Measurements from ENCODE around the gene MRC2.
"Not testable (repeated sequence)": the region's sequence is repeated elsewhere in the genome, so short reads cannot be mapped to it uniquely, and the experiment has no call there.

The MRC2 gene

DNA sequence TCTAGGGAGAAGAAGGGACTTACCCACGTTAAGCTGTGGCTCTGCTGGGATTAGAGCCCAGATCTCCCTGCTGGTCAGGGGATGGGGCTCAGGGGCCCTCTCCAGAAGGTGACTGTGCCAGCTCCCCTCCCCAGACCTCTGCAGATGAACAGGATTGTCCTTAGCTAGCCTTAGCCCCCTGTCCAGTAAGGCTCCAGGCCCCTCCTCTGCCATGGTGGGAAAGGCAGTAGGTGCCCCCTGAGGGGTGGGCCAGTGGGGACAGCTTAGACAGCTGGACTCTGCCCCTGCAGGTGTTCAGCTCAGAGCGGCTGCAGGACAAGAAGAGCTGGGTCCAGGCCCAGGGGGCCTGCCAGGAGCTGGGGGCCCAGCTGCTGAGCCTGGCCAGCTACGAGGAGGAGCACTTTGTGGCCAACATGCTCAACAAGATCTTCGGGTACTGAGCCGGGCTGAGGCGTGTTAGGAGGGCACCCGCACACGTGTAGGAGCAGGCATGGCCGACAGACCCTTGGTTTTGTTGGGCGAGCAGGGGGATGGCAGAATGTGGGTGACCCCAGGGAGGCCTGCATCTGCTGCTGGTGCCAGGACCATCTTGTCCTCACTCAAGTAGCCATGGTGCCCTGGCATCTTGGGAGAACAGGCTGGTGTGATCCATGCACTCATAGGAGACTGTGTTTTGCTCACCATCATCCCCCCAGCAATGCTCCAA, 50.9 kb downstream of the MRC2 start:
- DNase-seq (ENCODE audit: low read depth in 2 of 2) = no peak

DNA sequence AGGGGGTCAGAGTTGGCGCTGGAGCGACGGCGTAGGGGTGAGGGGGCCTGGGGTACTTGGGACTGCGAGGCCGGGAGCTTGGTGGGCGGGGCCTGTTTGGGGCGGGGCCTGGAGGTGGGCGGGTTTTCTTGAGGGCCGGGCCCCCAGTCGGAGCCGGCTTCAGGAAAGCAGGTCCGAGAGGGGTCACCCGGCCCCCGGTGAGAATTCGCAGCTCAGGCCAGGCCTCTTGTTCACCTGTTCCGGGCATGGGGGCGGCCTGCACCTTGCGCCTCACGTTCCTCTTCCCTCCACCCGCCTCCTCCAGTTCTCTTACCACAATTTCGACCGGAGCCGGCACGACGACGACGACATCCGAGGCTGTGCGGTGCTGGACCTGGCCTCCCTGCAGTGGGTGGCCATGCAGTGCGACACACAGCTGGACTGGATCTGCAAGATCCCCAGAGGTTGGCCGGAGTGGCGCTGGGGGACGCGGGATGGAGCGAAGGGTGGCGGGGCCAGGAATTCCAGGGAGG, 52.5 kb downstream of the MRC2 start:
- no peak for DNase-seq (ENCODE audit: low read depth in 2 of 2)

DNA sequence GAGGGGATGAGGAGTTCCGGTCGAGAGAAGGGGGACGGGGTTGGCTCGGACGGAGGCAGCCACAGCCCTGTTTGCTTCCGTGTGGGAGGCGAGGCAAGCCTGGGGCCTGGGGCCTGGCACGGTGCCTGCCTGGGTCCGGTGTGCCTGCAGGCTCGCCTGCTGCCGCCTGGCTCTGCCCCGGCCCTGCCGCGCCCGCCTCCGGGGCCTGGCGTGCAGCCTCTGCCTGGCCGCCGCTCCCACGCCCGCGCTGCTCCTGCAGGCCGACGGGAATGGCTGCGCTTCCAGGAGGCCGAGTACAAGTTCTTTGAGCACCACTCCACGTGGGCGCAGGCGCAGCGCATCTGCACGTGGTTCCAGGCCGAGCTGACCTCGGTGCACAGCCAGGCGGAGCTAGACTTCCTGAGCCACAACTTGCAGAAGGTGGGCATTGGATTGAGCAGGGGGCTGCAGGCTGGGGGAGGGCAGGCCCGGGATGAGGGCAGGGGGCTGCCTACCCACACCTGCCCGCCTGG, 53.1 kb downstream of the MRC2 start:
- no peak for DNase-seq (ENCODE audit: low read depth in 2 of 2)

DNA sequence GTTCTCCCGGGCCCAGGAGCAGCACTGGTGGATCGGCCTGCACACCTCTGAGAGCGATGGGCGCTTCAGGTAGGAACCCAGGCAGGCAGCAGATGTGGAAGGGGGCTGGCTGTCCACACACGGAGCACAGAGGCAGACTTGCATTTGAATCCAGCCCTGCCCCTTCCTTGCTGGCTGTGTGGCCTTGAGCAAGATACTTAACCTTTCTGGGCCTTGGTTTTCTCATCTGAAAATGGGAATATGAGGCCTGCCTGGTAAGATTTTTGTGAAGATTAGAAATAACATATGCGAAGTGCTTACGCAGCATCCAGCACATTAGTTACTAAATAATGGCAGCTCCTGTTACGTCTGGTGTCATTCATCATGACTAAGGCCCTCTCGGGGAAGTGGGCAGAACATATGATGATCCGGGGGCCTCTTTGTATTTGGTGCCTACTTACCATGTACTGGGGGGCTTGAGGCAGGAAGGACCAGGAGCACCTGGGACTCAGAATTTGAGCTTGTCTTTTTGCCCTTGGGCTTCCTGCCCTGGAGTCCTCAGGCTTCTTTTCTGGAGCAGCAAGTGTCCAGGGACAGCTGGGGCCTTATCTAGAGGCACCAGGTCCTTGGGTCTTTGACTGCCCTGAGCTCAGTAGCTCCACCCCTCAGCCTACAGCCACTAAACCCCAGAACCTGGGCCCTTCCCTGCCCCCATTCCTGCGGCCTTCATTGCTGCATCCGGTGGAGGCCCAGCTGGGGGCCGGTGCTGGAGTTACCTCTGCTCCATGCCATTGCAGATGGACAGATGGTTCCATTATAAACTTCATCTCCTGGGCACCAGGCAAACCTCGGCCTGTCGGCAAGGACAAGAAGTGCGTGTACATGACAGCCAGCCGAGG, 53.8 kb downstream of the MRC2 start:
- DNase-seq (ENCODE audit: low read depth in 2 of 2) = no peak

DNA sequence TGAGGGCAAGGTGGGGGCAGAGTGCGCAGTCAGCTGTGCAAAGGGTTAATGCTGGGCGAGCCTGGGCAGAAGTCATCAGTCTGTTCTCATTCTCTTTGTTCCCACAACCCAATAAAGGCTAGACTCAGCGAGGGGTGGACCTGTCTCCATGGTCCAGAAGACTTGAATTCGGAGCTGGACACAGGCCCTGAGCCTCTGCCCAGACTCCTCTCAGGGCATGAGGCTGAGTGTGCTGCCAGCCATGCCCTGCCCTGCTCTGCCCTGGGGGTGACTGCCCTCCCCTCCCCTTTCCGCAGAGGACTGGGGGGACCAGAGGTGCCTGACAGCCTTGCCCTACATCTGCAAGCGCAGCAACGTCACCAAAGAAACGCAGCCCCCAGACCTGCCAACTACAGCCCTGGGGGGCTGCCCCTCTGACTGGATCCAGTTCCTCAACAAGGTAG, 54.5 kb downstream of the MRC2 start:
- DNase-seq (ENCODE audit: low read depth in 2 of 2) = no peak

DNA sequence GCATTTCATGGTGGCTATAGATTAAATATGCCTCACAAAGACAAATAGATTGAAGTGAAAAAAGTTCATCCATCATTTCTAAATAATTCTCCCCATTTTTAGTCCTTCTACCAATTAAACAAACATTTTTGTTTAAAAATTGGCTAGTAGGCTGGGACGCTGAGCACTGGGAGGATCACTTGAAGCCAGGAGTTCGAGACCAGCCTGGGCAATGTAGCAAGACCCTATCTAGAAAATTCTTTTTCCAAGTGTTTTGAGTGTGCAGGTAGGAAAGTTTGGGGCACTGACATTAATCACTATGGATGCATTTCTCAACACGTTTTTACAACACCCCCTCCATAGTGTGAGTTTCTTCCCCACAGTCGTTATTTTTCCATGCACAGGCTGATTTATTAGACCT, 56.7 kb downstream of the MRC2 start:
- no peak for DNase-seq (ENCODE audit: low read depth in 2 of 2)

DNA sequence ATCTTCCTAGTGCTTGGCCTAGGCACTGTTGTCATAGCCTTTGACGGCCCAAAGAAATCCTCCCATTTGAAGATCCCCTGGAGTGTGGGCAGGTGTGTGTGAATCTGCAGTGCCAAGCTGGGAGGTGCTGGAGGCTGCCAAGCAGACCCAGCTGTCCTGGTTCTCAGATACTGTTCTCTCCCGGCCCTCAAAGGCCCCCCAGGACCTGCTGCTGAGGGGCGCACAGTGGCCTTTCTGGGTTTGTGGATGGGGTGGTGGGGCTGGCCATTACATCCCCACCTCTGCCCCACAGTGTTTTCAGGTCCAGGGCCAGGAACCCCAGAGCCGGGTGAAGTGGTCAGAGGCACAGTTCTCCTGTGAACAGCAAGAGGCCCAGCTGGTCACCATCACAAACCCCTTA, 60.5 kb downstream of the MRC2 start:
- DNase-seq (ENCODE audit: low read depth in 2 of 2) = no peak

DNA sequence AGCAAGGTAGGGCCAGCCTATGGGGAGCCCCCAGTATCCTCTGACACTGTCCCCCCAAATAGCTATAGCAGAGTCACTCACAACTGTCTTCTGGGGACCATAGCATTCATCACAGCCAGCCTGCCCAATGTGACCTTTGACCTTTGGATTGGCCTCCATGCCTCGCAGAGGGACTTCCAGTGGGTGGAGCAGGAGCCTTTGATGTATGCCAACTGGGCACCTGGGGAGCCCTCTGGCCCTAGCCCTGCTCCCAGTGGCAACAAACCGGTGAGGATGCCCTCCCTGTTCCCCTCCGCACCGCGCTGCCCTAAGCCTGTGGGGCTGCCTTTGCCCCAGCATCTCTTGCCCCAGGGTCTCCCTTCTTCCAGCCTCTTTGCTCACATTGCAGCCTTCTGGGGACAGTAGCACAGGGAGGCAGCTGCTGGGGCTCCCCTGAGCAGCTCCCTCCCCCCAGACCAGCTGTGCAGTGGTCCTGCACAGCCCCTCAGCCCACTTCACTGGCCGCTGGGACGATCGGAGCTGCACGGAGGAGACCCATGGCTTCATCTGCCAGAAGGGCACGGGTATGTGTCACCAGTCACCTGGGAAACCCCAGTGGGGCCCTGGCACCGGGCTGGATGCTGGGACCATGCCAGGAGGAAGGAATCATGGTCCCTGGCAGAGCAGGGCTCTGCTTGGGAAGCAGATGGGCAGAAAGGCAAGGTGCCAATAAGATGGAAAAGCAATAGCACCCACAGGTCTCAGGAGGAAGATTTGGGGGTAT, 61.1 kb downstream of the MRC2 start:
- no peak for DNase-seq (ENCODE audit: low read depth in 2 of 2)

DNA sequence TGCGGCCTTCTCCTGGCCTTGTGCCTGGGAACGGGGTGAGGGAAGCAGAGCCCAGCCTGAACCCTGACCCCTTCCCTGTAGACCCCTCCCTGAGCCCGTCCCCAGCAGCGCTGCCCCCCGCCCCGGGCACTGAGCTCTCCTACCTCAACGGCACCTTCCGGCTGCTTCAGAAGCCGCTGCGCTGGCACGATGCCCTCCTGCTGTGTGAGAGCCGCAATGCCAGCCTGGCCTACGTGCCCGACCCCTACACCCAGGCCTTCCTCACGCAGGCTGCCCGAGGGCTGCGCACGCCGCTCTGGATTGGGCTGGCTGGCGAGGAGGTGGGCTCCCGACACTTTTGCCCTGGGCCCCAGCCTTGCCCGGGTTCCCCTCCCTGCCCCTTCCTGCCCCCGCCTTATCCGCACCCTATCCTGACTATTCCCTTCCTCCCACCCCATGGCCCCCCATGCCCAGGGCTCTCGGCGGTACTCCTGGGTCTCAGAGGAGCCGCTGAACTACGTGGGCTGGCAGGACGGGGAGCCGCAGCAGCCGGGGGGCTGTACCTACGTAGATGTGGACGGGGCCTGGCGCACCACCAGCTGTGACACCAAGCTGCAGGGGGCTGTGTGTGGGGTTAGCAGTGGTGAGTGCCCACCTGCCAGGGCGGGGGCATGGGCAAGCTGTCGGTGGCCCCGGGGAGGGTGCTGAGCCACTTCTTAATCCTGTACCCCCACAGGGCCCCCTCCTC, 62.1 kb downstream of the MRC2 start:
- no peak for DNase-seq (ENCODE audit: low read depth in 2 of 2)

DNA sequence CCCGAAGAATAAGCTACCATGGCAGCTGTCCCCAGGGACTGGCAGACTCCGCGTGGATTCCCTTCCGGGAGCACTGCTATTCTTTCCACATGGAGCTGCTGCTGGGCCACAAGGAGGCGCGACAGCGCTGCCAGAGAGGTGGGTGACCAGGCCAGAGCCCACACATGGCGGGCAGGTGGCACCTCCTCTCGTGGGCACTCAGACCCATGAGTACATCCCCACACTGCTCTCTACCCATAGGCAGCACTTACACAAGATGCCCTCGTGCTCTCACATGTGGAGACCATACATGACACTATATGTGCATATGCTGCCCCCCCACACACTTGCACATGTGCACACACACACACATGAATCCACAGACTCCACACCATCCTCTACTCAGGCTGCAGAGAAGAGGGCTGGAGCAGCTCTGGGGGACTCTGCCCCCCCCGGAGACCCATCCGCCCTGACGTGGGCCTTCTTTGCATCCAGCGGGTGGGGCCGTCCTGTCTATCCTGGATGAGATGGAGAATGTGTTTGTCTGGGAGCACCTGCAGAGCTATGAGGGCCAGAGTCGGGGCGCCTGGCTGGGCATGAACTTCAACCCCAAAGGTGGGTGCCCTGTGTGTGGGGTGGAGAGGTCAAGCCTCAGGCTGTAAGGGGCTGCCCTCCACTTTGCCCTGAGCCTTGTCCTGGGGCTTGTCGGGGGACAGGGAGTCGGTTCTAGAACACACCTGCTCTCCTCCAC, 62.9 kb downstream of the MRC2 start:
- no peak for DNase-seq (ENCODE audit: low read depth in 2 of 2)

DNA sequence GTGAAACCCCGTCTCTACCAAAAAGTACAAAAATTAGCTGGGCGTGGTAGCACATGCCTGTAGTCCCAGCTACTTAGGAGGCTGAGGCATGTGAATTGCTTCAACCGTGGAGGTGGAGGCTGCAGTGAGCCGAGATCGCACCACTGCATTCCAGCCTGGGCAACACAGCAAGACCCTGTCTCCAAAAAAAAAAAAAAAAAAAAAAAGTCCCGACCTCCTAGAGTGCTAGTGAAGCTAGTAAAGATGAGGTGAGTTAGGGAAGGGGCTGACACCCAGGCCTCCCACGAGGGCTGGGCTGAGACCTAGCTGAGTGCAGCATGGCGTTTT, 64.1 kb downstream of the MRC2 start:
- DNase-seq (ENCODE audit: low read depth in 2 of 2) = not testable (repeated sequence)

DNA sequence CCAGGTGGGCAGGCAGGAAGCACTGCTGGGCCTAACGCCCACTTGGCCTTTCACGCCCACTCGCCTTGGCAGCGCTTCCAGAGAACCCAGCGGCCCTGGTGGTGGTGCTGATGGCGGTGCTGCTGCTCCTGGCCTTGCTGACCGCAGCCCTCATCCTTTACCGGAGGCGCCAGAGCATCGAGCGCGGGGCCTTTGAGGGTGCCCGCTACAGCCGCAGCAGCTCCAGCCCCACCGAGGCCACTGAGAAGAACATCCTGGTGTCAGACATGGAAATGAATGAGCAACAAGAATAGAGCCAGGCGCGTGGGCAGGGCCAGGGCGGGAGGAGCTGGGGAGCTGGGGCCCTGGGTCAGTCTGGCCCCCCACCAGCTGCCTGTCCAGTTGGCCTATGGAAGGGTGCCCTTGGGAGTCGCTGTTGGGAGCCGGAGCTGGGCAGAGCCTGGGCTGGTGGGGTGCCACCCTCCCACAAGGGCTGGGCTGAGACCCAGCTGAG, 64.7 kb downstream of the MRC2 start:
- DNase-seq (ENCODE audit: low read depth in 2 of 2) = no peak

DNA sequence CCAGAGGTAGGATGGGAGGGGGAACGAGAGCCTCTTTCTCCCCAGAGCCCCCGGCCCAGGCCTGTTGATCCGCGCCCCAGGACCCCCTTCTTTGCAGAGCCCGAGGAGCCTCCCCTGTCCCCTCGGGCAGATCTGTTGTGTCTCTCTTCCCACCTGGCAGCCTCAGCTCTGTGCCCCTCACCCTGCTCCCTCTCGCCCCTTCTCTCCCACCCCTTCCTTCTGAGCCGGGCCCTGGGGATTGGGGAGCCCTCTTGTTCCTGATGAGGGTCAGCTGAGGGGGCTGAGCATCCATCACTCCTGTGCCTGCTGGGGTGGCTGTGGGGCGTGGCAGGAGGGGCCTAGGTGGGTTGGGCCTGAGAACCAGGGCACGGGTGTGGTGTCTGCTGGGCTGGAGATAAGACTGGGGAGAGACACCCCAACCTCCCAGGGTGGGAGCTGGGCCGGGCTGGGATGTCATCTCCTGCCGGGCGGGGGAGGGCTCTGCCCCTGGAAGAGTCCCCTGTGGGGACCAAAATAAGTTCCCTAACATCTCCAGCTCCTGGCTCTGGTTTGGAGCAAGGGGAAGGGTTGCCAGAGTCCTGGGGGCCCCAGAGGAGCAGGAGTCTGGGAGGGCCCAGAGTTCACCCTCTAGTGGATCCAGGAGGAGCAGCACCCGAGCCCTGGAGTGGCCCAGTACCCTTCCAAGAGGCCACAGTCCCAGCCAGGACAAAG, 65.4 kb downstream of the MRC2 start:
- no peak for DNase-seq (ENCODE audit: low read depth in 2 of 2)

DNA sequence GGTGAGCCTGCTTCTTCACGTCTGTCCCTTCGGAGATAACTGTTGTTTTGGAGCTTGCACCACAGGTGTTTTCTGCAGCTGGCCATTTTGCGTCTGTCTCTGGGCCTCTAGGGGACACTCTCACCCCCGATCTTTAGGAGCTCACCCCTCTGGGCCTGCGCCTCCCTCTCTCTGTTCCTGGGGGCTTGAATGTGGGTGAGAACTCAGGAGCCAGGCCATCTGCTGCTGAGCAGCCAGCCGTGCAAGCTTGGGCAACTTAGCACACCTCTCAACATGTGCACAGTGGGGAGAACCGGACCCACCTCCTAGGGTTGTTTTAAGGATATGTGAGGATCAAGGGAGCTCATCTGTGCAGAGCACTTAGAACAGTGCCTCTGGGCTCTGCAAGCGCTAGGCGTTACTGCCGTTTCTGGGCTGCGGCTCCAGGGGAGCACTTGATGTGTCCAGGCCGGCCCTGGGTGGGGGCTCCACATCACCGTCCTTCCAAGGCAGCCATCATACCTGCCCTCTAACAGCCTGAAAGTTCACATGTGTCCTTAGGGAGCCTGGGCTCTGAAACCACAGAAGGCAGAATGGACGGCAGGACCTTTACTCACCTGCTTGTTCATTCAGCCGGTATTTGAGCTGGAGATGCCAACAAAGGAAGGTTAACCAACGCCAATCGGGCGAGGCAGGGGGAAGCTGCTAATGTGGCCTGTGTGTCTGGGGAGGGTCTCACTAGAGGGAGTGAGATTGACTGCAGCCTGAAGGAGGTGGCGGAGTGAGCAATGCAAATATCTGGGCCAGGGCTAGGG, 66.3 kb downstream of the MRC2 start:
- no peak for DNase-seq (ENCODE audit: low read depth in 2 of 2)

DNA sequence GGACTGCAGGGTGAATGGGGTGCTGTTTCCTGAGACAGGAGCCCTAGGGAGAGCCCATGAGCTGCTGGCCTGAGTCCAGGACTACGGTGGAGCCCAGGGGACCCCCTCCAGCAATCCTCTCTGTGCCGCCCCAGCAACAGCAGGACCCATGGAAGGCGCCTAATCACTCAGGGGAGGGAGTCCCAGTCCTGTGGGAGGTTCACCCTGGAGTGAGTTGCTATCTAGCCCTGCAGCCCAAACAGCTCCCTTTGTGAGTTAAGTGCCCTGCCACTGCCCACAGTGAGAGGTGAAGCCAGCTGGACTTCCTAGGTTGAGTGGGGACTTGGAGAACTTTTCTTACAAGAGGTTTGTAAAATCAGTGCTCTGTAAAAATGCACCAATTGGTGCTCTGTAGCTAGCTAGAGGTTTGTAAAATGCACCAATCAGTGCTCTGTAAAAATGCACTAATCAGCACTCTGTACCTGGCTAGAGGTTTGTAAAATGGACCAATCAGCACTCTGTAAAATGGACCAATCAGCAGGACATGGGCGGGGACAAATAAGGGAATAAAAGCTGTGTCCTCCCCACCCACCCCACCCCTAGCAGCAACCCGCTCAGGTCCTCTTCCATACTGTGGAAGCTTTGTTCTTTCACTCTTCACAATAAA, 67.7 kb downstream of the MRC2 start:
- DNase-seq (ENCODE audit: low read depth in 2 of 2) = not testable (repeated sequence)

DNA sequence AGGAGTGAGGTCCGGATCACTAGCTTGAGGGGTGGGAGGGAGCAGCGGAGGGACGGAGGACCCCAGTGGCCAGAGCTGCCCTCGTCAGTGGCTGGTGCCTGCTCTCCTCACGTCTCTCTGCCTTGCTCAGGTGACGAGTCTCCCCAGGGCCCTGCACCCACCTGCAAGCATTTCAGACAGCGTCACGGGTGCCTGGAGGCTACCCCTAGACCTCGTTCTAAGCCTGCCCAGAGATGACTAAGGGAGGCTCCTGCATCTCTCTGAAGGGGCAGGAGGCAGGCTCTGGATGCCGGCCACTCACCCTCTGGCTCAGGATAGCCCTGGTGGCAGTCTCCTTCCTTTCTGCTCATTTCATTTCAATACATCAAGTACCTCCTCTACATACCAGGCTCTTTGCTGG, 68.8 kb downstream of the MRC2 start:
- DNase-seq (ENCODE audit: low read depth in 2 of 2) = no peak

DNA sequence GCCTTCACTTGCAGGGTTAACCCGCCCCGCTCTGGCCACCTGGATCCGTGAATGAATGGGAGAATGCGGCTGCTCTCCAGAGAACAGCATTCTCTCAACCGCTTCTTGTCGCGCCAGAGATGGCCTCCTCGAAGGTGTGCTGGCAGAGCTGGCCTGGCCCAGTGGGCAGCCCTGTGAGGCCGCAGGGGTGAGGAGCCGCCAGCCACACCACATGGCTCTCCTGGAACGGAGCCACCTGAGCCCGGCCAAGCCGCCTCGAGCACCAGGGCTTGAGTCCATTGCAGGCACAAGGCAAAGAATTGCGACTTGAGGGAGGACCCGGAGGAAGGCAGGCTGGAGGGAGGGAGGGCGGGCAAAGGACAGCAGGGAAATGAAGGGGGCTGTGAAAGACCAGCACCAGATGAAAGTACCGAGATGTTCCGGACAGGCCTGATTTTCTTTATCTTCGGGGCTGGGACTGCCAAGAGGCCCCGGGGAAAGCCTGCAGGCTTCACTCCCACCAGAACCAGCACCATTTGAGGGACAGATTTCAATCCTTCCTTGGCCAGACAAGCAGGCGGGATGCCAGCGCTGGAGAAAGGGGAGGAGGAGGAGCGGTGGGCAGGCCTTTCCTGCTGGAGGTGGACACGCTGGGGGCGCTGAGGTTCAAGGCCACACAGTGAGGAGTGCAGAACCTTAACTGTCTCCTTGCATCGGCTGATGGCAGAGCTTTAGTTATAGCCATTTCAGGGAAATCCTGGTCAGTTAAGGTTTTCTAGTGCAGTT, 69.4 kb downstream of the MRC2 start:
- no peak for DNase-seq (ENCODE audit: low read depth in 2 of 2)

DNA sequence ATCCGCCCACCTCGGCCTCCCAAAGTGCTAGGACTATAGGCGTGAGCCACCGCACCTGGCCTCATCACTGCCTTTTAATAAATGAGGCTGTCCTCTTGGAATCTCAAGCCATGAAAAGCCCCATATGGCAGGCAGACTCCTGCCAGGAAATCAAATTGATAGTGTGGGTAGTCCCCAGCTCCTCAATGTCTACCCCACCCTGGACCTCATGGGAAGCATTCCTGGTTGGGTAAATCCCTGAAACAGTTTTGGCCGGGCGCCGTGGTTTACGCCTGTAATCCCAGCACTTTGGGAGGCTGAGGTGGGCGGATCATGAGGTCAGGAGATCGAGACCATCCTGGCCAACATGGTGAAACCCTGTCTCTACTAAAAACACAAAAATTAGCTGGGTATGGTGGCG, 71.0 kb downstream of the MRC2 start:
- not testable (repeated sequence) for DNase-seq (ENCODE audit: low read depth in 2 of 2)

All from stimulated activated CD8-positive, alpha-beta memory T cell treated with anti-CD3 and anti-CD28 coated beads, Interleukin-15, amount 100 ng/mL, for 48 hours (primary cell).